Peyer's patch (tissue), 4 donors: ENCODE results near the gene C22orf31.

Source experiments
- CTCF ChIP-seq, 6 experiments: fragments of 450-650 bp in 4 of 6; fragments of 200-600 bp in 2 of 6; sonication (generic) in 1 of 6; IDR thresholded peaks; one replicate each; pipeline ENCODE4 v1.5.1; 2017 to 2019; ENCODE audit warnings: antibody characterized with exemption in 6 of 6, mild to moderate bottlenecking in 3 of 6, moderate library complexity in 1 of 6
- POLR2A ChIP-seq, 2 donors: fragments of 450-650 bp; IDR thresholded peaks; one replicate each; pipeline ENCODE4 v1.5.1; 2017; ENCODE audit warnings: antibody characterized with exemption in 2 of 2, mild to moderate bottlenecking in 2 of 2, moderate library complexity in 2 of 2

- no peak for TF ChIP-seq CTCF (IDR thresholded peaks at IDR 0.05)
- no peak for TF ChIP-seq POLR2A (IDR thresholded peaks at IDR 0.05)
Observed at GRCh38 chr22:29069463-29069862, 7.8 kb upstream of the C22orf31 start.
